DMS53 treated with DMSO at 0.1 percent for 48 hours (cell line): ENCODE data around the gene VEPH1.
A peak's percentile ranks its signal among the peaks of the same experiment; 100 is the strongest.

ENCODE experiments used
- DNase-seq: peaks from one replicate; lab custom pipeline; 2025; ENCODE audit not compliant: unreplicated experiment; lab: John Stamatoyannopoulos, UW

VEPH1 gene

GRCh38 chr3:157275832-157276231 lies 227.4 kb downstream of the VEPH1 start:
- no peak for DNase-seq

- no peak for DNase-seq
These were observed 228.5 kb downstream of the VEPH1 start for GRCh38 chr3:157274644-157275137.

- DNase-seq, result no peak
These were observed 231.8 kb downstream of the VEPH1 start for GRCh38 chr3:157271283-157271882.

- no peak for DNase-seq
These were observed 235.2 kb downstream of the VEPH1 start for GRCh38 chr3:157268026-157268425.

- no peak for DNase-seq
These were observed 237.3 kb downstream of the VEPH1 start for GRCh38 chr3:157265931-157266330.

GRCh38 chr3:157263027-157263426 lies 240.2 kb downstream of the VEPH1 start:
- no peak for DNase-seq

GRCh38 chr3:157261000-157261399 lies 242.2 kb downstream of the VEPH1 start:
- DNase-seq, result no peak

GRCh38 chr3:157259825-157260224 lies 243.4 kb downstream of the VEPH1 start:
- no peak for DNase-seq

GRCh38 chr3:157257101-157257500 lies 246.1 kb downstream of the VEPH1 start:
- no peak for DNase-seq

- DNase-seq, result no peak
These were observed 247.4 kb downstream of the VEPH1 start for GRCh38 chr3:157255797-157256196.

GRCh38 chr3:157251685-157252084 lies 251.5 kb downstream of the VEPH1 start:
- DNase-seq, result no peak

- DNase-seq, result no peak
These were observed 253.6 kb downstream of the VEPH1 start for GRCh38 chr3:157249606-157250005.

- DNase-seq, result peak; percentile 53
These were observed 254.4 kb downstream of the VEPH1 start for GRCh38 chr3:157248590-157249422.

GRCh38 chr3:157247391-157247790 lies 255.8 kb downstream of the VEPH1 start:
- no peak for DNase-seq

- DNase-seq, result no peak
These were observed 260.4 kb downstream of the VEPH1 start for GRCh38 chr3:157242836-157243235.

GRCh38 chr3:157241599-157241998 lies 261.6 kb downstream of the VEPH1 start:
- DNase-seq, result no peak

GRCh38 chr3:157240408-157240807 lies 262.8 kb downstream of the VEPH1 start:
- no peak for DNase-seq

- DNase-seq, result peak; percentile 3
These were observed 264.0 kb downstream of the VEPH1 start for GRCh38 chr3:157239082-157239704.

GRCh38 chr3:157238457-157238856 lies 264.8 kb downstream of the VEPH1 start:
- no peak for DNase-seq

- DNase-seq, result no peak
These were observed 265.3 kb downstream of the VEPH1 start for GRCh38 chr3:157237886-157238285.

- no peak for DNase-seq
These were observed 267.9 kb downstream of the VEPH1 start for GRCh38 chr3:157235291-157235690.

GRCh38 chr3:157233923-157234322 lies 269.3 kb downstream of the VEPH1 start:
- no peak for DNase-seq
